Astrocyte (in vitro differentiated cells and primary cell): Measurements from ENCODE around the gene NAV2.

ENCODE experiments used
- CTCF ChIP-seq: IDR thresholded peaks from 2 replicates; pipeline ENCODE4 v1.5.1; 2011; ENCODE audit warnings: low read depth, mild to moderate bottlenecking, inconsistent platforms, low read length, moderate library complexity; ENCODE audit not compliant: insufficient read depth
- EZH2 ChIP-seq: IDR thresholded peaks from 2 replicates; pipeline ENCODE4 v1.6.1; 2012; ENCODE audit warnings: mild to moderate bottlenecking, low read length, inconsistent platforms; ENCODE audit not compliant: insufficient read depth

- TF ChIP-seq CTCF (no peak), EZH2 (no peak)
Observed at GRCh38 chr11:19832901-19833300, 120.3 kb downstream of the NAV2 start.
